HG02981 (cell line): Measurements from ENCODE around the gene ALDH3B2.
"Not testable (repeated sequence)": the region's sequence is repeated elsewhere in the genome, so short reads cannot be mapped to it uniquely, and the experiment has no call there.

Source experiments
- ATAC-seq: cut with Tn5 transposase; IDR thresholded peaks from one replicate; pipeline ENCODE4 v1.9.1; 2021; ENCODE audit warnings: mild to moderate bottlenecking, moderate library complexity; ENCODE audit not compliant: unreplicated experiment

The ALDH3B2 gene

DNA sequence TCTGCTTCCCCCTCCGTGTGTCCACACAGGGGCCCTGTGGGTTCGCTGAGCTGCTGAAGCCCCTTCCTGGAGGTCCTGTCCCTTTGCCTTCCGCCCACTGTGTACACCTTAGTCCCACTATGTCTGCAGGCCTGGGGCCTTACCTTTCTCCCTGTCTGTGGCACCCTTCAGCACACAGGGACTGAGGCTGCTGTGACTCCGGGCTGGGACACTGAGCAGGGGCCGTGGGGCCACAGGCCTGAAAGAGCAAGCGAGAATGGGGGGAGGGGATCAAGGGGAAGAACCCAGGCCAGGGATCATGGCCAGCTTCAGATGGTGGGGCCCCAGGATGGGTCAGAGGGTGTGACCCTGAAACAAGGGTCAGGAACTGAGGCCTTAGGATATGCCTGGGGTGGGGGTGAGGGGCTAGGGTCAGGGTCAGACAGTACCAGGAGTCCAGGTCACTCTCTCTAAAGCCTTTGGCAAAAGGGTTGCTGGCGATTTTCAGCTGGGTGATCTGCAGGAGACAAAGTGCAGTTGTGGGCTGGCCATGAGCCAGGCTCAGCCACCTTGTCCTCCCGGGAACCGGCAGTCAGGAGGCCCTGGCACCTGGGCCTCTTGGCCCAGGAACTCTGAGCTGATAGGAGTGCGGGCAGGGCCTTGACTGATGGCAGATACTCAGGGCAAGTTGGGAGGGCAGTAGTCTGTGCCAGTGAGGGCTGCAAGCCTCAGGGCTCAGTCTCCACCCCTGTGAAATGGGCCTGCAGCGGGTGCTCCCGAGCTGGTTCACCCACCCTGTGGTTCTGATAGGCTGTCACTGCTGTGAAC, 42.0 kb downstream of the ALDH3B2 start:
- no peak for ATAC-seq

DNA sequence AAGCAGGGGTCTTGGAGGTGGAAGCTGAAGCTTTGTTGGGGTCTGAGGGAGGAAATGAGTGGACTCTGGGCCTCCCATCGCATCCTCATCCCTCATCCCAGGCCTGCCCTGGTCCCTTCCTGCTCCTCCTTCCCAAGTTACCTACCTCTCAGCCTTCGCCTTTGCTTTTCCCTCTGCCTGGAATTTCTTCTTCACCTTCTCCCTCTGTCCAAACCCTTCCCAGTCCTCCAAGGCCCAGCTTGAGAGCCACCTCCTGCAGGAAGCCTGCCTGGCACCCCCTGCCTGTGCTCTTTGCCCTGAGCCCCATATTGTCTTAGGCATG, 42.6 kb downstream of the ALDH3B2 start:
- ATAC-seq, result no peak

DNA sequence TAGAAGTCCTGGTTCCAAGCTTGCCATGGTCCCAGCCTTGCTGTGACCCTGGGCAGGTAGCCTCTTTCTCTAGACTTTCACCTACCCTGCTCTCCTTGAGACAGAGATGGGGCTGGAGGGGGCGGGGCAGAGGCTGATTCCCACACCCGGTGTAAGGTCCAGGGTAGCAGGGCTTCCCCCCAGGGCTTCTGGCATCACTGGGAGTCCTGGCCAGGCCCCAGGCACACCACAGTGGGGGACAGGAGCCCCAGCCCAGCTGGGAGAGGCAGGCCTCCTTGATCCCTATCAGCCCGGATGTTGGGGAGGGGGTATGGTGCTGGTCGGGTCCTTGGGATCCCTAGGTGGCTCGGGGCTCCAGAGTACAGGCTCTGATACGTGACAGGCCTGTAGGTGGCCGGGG, 43.0 kb downstream of the ALDH3B2 start:
- ATAC-seq, result no peak

DNA sequence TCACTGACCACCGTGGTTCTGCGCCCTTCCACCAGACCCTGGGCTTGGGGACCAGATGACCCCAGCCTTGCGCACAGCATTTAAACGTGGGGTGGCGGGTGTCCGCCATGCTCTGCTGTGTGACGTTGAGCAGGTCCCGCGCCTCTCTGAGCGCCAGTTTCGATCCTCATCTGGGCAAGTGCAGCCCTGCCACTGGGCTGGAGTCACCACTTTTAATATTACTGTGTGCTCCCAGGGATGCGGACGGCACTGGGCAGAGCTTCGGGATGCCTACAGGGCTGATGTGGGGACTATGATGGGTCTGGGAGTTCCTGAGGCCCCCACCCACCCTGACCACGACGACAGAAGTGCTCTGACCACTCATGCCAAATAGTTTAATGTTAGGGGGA, 43.5 kb downstream of the ALDH3B2 start:
- no peak for ATAC-seq

DNA sequence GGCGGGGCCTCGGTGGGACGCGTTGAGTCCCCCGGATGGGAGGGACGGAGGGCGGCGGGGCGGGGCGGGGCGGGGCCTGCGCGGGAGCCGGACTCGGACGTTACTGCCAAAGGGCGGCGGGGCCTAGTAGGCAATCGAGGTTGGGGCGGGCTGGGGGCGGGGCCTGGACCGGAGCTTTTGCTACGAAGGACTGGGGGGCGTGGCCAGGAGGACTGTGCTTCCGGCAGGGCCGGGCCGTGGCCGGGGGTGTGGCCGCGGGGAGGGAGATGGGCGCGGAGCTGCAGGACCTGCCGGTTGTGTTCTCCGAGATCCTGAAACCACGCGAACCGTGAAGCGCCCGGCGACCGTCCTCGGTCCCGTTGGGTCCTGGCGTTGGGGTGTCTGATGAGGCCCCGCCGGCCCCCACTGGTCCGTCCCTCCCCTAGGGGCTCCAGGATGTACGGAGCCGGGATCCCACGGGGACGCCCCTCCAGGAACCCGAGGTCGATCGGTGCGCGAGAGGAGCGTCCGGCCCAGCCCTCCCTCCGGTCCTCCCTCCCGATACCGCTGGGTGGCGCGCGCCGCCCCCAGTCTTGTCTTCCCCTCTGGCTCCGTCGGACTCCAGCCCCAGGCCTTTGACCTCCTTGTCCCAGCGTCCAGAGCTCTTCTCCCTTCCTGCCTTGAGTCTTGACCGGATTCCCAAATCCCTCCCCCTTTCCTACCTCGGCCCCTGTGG, 44.0 kb downstream of the ALDH3B2 start:
- ATAC-seq, result peak; percentile 55

DNA sequence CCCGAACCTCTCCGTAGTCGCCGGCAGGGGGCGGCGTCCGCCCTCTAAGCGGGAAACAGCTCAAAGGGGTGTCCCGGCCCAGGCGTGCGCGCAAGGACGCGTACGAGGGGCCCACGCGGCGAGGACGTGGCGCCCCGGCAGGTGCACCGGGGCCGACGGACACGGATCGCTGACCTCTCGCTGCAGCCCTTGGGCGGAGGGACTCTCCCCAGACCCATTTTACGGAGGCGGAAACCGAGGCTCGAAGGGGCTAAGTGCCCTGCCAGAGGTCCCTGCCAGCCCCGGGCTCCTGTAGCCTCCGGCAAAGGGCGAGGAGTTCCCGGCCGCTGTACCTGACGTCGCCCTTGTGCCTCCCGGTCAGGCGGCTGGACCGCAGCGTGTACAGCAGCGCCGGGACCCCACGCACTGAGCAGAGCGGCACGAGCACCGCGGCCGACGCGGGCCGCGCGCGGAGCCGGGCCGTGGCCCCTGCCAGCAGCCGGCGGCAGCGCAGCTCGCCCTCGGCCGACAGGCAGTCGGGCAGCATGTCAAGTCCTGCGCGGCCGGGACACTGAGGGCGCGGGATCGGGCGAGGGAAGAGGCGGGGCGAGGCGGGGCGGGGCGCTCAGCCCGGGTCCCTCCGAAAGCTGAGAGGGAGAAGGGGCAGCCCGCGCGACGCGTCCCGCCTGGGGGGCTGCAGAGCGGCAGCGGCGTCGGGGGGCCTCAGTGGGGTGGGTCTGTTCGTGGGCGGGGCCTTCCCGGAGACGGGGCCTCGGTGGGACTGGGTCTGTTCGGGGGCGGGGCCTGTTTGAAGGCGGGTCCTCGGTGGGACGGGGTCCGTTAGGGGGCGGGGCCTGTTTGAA, 44.8 kb downstream of the ALDH3B2 start, which contains the start of gene NUDT8:
TSS of gene NUDT8 (minus strand) at position 552 of the 842 bp plus-strand sequence. CDS start at position 526, 26 bp downstream.
- ATAC-seq, result peak; percentile 35

DNA sequence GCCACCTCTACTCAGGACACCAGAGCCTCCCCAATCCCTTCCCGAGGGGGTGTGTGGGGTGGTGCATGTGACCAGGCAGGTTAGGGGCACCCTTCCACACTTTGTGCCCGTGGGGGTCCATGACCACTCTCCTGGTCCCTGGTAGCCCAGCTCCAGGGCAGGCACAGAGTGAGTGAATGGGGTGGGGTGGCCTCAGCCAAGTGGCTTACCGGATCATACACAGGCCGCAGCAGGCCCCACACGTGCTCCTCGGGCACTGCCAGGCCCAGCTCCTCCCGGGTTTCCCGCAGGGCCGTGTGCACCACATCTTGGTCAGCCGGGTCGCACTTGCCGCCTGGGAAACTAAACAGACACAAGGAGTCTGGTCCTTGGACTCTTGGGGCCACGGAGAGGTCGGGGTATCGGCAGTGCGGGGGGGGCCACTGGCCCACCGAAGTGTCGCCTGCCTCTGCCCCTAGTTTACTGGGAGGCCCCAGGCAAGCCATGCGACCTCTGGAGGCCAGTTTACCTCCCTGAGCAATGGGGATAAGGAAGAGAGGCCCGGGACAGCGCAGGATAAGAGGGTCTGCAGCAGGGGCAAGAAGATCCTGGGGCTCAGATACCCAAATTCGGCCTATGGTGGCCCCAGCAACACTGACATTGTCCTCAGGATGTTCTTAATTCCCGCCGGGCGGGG, 45.6 kb downstream of the ALDH3B2 start:
- no peak for ATAC-seq

DNA sequence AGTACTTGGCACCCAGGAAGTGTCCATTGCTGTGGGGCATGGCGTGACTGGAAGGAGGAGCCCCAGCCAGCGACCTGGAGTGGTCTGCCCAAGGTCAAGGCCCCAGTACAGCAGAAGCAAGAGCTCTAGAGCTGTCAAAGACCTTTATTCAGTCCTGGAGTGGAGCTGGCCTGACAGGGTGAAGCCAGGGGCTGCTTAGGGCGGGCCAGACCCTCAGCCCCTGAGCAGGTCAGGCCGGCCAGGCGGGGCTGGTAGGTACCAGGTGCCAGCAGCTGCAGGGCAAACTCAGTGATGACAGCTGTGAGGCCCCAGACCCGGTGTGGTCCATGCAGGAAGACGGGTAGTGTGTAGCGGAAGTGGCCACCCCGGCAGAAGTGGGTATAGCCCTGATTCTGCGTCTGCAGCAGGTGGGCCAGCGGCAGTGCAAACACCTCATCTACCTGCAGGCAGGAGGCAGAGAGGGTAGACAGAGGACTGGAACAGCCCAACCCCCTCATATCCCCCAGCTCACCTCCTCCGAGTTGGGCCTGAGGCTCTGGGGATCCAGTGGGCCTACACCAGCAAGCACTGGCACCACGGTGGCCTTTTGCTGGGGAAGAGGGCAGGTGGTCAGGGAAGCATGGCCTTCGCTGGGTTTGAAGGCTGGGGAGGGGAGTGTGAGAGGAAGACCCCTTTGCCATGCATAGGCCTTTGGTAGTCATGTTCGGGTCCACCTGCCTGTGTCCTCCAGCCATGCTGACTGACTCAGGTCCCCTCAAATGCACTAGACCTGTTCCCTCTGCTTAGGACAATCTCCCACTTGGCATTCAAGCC, 46.4 kb downstream of the ALDH3B2 start:
- no peak for ATAC-seq

DNA sequence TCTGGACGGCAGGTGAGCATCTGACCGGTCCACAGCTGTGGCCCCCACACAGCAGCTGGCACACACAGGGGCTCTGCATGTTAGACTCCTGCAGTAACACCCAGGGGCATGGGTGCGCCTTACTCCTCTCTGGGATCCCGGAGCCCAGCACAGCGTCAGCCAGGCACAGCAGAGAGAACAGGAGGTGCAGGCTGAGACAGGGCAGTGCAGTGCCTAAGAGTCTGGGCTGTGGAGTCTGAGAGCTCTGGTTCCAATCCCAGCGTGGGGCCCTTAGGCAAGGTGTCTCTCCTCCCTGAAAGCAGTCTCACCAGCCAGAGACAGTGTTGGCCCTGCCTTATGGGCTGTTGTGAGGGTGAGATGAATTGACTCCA, 47.0 kb downstream of the ALDH3B2 start:
- no peak for ATAC-seq

DNA sequence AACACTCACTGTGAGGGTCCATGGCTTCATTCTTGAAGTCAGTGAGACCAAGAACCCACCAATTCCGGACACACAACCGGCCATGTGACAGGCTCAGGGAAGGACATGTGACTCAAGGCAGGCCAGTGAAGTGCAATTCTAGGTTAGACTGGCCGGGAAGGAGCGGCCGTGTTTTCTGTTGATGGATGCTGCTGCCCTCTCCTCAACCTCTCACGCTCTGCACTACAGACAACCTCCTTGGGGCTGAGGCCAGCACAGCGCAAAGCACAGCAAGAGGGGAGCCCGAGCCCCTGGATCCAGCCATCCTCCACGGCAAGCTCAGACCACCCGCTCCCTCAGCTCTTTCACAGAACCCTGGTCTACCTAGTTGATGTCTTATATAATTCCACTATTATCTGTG, 47.5 kb downstream of the ALDH3B2 start:
- no peak for ATAC-seq

DNA sequence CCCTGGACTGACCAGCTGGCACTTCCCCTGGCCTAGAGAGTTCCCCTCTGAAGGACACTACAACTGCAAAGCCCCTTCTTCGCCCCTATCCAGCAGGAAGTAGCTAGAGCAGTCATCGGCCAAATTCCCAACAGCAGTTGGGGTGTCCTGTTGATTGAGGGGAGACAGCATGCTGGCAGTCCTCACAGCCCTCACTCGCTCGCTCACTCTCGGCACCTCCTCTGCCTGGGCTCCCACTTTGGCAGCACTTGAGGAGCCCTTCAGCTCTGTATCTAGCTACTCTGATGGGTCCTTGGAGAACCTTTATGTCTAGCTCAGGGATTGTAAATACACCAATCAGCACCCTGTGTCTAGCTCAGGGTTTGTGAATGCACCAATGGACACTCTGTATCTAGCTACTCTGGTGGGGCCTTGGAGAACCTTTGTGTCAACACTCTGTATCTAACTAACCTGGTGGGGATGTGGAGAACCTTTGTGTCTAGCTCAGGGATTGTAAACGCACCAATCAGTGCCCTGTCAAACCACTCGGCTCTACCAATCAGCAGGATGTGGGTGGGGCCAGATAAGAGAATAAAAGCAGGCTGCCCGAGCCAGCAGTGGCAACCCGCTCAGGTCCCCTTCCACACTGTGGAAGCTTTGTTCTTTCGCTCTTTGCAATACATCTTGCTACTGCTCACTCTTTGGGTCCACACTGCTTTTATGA, 48.1 kb downstream of the ALDH3B2 start:
- ATAC-seq, result not testable (repeated sequence)

DNA sequence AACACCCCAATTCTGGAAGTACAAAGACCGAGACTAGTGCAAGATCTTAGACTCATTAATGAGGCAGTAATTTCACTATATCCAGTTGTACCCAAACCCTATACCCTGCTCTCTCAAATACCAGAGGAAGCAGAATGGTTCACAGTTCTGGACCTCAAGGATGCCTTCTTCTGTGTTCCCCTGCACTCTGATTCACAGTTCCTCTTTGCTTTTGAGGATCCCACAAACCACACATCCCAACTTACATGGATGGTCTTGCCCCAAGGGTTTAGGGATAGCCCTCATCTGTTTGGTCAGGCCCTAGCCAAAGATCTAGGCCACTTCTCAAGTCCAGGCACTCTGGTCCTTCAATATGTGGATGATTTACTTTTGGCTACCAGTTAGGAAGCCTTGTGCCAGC, 50.6 kb downstream of the ALDH3B2 start:
- not testable (repeated sequence) for ATAC-seq

DNA sequence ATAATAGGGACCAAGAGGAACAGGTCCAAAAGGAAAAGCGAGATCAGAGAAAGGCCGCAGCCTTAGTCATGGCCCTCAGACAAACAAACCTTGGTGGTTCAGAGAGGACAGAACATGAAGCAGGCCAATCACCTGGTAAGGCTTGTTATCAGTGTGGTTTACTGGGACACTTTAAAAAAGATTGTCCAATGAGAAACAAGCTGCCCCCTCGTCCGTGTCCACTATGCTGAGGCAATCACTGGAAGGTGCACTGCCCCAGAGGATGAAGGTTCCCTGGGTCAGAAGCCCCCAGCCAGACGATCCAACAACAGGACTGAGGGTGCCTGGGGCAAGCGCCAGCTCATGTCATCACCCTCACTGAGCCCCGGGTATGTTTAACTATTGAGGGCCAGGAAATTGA, 51.5 kb downstream of the ALDH3B2 start:
- ATAC-seq, result not testable (repeated sequence)

DNA sequence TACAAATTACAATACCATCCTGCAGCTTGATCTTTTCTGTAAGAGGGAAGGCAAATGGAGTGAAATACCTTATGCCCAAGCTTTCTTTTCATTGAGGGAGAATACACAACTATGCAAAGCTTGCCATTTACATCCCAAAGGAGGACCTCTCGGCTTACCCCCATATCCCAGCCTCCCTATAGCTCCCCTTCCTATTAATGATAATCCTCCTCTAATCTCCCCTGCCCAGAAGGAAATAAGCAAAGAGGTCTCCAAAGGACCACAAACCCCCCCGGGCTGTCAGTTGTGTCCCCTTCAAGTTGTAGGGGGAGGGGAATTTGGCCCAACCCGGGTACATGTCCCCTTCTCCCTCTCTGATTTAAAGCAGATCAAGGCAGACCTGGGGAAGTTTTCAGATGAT, 52.5 kb downstream of the ALDH3B2 start:
- not testable (repeated sequence) for ATAC-seq

DNA sequence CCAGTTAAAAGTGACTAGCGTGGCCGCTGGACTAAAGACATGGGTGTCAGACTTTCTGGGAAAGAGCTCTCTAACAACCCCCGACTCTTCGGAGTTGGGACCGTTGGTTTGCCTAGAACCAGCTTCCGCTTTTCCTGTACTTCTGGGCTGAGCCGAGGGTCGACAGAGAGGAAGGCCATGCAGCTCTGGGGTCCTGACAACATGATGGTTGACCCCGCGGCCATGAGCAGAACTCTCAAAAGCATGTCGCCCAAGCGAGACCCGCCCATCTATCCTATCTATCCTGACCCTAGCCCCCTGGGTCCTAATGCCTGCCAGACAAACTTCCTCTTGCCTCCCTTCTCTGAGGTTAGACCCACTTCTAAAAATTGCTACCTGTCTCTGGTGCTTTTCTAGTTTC, 53.8 kb downstream of the ALDH3B2 start:
- not testable (repeated sequence) for ATAC-seq

DNA sequence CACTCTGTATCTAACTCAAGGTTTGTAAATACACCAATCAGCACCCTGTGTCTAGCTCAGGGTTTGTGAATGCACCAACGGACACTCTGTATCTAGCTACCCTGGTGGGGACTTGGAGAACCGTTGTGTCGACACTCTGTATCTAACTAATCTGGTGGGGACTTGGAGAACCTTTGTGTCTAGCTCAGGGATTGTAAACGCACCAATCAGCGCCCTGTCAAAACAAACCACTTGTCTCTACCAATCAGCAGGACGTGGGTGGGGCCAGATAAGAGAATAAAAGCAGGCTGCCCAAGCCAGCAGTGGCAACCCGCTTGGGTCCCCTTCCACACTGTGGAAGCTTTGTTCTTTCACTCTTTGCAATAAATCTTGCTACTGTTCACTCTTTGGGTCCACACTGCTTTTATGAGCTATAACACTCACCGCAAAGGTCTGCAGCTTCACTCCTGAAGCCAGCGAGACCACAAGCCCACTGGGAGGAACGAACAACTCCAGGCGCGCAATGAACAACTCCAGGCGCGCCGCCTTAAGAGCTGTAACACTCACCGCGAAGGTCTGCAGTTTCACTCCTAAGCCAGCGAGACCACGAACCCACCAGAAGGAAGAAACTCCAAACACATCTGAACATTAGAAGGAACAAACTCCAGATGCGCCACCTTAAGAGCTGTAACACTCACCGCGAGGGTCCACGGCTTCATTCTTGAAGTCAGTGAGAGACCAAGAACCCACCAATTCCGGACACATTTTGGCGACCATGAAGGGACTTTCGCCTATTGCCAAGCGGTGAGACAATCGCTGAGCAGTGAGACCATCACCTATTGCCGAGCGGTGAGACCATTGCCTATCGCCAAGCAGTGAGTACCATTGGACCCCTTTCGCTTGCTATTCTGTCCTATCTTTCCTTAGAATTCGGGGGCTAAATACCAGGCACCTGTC, 54.5 kb downstream of the ALDH3B2 start:
- not testable (repeated sequence) for ATAC-seq

DNA sequence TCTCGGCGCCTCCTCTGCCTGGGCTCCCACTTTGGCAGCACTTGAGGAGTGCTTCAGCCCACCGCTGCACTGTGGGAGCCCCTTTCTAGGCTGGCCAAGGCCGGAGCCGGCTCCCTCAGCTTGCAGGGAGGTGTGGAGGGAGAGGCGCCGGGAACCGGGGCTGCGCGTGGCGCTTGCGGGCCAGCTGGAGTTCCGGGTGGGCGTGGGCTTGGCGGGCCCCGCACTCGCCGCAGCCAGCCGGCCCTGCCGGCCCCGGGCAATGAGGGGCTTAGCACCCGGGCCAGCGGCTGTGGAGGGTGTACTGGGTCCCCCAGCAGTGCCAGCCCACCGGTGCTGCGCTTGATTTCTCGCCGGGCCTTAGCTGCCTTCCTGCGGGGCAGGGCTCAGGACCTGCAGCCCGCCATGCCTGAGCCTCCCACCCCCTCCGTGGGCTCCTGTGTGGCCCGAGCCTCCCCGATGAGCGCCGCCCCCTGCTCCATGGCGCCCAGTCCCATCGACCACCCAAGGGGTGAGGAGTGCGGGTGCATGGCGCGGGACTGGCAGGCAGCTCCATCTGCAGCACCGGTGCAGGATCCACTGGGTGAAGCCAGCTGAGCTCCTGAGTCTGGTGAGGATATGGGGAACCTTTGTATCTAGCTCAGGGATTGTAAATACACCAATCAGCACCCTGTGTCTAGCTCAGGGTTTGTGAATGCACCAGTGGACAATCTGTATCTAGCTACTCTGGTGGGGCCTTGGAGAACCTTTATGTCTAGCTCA, 55.3 kb downstream of the ALDH3B2 start:
- ATAC-seq, result not testable (repeated sequence)
